Glomerular visceral epithelial cell (primary cell): ENCODE measurements around the gene TM9SF1.
"Not testable (repeated sequence)": the region's sequence is repeated elsewhere in the genome, so short reads cannot be mapped to it uniquely, and the experiment has no call there.

ENCODE experiments used
- DNase-seq: peaks from one replicate; pipeline ENCODE4 v3.0.0-alpha.2; 2016; ENCODE audit errors: extremely low spot score

The TM9SF1 gene

GRCh38 chr14:24224618-24225071 is 29.4 kb upstream of the TM9SF1 start:
- DNase-seq = peak; percentile 44

GRCh38 chr14:24222987-24223386 is 27.7 kb upstream of the TM9SF1 start:
- DNase-seq = not testable (repeated sequence)

- DNase-seq = no peak
Measured at GRCh38 chr14:24219521-24219920, 24.3 kb upstream of the TM9SF1 start.

- no peak for DNase-seq
Measured at GRCh38 chr14:24219080-24219479, 23.8 kb upstream of the TM9SF1 start.

- DNase-seq = not testable (repeated sequence)
Measured at GRCh38 chr14:24216876-24217275, 21.6 kb upstream of the TM9SF1 start.

- DNase-seq = no peak
Measured at GRCh38 chr14:24216345-24216699, 21.1 kb upstream of the TM9SF1 start.

- peak; percentile 86 for DNase-seq
Measured at GRCh38 chr14:24215495-24216344, 20.5 kb upstream of the TM9SF1 start, which contains the start of gene MDP1. MDP1 (minus strand) TSS chr14:24216066; CDS start chr14:24215955, 111 bp downstream.

- no peak for DNase-seq
Measured at GRCh38 chr14:24213866-24214662, 18.8 kb upstream of the TM9SF1 start.

GRCh38 chr14:24212924-24213865 is 18.0 kb upstream of the TM9SF1 start, which contains the start of gene CHMP4A:
CHMP4A (minus strand) TSS chr14:24213488; CDS start chr14:24213439, 49 bp downstream.
- DNase-seq = peak; percentile 98

GRCh38 chr14:24211311-24211710 is 16.1 kb upstream of the TM9SF1 start:
- DNase-seq = no peak

- no peak for DNase-seq
Measured at GRCh38 chr14:24207625-24208024, 12.4 kb upstream of the TM9SF1 start.

- DNase-seq = no peak
Measured at GRCh38 chr14:24207104-24207551, 11.9 kb upstream of the TM9SF1 start.

GRCh38 chr14:24206260-24207103 is 11.2 kb upstream of the TM9SF1 start:
- no peak for DNase-seq

GRCh38 chr14:24204163-24205146 is 9.2 kb upstream of the TM9SF1 start:
- no peak for DNase-seq

GRCh38 chr14:24203249-24203886 is 8.1 kb upstream of the TM9SF1 start:
- not testable (repeated sequence) for DNase-seq

GRCh38 chr14:24202538-24202937 is 7.3 kb upstream of the TM9SF1 start:
- DNase-seq = not testable (repeated sequence)

- no peak for DNase-seq
Measured at GRCh38 chr14:24198814-24199524, 3.7 kb upstream of the TM9SF1 start.

- no peak for DNase-seq
Measured at GRCh38 chr14:24197056-24197450, 1.8 kb upstream of the TM9SF1 start.
